GM12864 (cell line): Measurements from ENCODE around the gene SLC37A1.

ENCODE experiments used
- DNase-seq: peaks from one replicate; pipeline ENCODE4 v3.0.0-alpha.2; 2011; ENCODE audit warnings: low read depth
- H3K4me3 ChIP-seq: 2 replicates; pipeline ENCODE4 v1.5.1; 2011; ENCODE audit warnings: mild to moderate bottlenecking, low read depth, low read length, control low read depth
- TF ChIP-seq, protein P1 (sequence below): IDR thresholded peaks from 2 replicates; pipeline ENCODE4 v1.5.1; 2011; ENCODE audit warnings: low read depth, mild to moderate bottlenecking, moderate library complexity, low read length, control low read depth, inconsistent platforms; ENCODE audit errors: missing control alignments

Gene SLC37A1

DNA sequence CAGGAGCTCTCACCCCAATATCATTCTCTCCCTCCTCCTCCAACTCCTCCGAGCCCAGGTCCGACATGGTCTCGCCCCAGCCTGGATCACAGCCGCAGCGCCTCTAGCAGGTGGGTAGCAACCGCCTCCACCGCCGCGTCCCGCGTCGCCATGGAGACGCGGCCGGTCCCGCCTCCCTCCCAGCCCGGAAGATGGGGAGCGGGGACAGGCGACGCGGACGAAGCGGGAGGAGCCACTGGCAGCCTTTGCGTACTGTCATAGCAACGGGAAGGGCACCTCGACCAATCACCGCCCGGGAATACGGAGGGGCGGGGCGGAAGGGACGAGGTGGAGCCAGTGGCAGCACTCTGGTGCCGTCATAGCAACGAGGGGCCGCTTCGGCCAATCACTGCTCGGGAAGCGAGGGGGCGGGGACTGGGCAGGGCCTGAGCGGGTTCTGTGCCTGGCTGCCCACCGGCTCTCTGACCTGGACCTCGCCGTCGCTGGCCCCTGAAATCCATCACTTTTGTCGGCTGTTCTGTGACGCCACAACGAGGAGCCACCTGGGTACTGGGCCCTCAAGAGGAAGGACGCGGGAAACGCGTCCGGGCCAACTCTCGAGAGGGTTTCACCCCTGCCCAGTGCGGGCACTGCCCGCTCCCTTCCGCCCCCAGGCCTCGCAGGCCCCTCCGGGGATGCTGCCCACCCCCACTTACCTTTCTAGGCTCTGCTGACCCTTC is 17.4 kb upstream of the SLC37A1 start, which contains the start of gene RSPH1:
Gene RSPH1, minus strand, starts transcription at position 105 of the 719 bp plus-strand sequence. Its CDS starts 38 bp downstream, at position 67.
- TF ChIP-seq, protein P1, sequence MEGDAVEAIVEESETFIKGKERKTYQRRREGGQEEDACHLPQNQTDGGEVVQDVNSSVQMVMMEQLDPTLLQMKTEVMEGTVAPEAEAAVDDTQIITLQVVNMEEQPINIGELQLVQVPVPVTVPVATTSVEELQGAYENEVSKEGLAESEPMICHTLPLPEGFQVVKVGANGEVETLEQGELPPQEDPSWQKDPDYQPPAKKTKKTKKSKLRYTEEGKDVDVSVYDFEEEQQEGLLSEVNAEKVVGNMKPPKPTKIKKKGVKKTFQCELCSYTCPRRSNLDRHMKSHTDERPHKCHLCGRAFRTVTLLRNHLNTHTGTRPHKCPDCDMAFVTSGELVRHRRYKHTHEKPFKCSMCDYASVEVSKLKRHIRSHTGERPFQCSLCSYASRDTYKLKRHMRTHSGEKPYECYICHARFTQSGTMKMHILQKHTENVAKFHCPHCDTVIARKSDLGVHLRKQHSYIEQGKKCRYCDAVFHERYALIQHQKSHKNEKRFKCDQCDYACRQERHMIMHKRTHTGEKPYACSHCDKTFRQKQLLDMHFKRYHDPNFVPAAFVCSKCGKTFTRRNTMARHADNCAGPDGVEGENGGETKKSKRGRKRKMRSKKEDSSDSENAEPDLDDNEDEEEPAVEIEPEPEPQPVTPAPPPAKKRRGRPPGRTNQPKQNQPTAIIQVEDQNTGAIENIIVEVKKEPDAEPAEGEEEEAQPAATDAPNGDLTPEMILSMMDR = no peak
- DNase-seq = peak; percentile 93
- H3K4me3 ChIP-seq = peak within 1 kb of the TSS; percentile 69

DNA sequence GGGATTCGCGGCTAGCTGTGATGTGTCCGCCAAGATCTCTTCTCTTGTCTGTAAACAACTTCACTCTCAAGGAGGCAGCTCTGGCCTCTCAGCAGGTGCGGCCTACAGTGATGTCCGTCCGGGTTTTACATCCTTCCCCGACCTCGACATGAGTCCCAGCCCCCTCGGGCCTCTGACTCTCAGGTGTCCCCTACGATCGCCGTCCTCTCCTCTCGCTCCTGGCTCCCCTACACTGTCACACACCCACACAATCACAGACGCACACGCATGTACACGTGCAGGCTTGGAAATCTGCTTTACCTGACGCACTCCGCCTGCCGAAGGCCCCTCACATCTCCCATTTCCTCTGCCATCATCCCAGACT is 16.8 kb upstream of the SLC37A1 start:
- peak overlapping the region; percentile 69 for H3K4me3 ChIP-seq
- no peak for DNase-seq
- TF ChIP-seq, protein P1 = no peak

DNA sequence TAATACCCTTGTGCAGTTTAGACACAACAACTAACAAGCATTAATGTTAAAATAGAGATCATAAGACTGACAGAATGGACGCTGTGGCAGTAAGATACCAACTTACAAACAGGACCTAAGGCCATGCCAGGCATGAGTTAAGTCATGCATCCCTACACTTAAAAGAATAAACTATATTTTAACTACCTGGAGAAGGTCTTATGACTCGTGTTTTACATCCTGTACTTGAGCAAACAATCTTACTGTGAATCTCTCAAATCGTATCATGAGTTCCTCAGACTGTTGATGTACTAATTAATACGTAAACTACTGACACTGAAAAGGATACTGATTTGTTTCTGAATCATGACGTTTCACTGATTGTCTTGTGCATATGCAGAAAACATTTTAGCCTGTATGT is 15.6 kb upstream of the SLC37A1 start:
- no peak overlapping the region for H3K4me3 ChIP-seq
- TF ChIP-seq, protein P1 = no peak
- no peak for DNase-seq

DNA sequence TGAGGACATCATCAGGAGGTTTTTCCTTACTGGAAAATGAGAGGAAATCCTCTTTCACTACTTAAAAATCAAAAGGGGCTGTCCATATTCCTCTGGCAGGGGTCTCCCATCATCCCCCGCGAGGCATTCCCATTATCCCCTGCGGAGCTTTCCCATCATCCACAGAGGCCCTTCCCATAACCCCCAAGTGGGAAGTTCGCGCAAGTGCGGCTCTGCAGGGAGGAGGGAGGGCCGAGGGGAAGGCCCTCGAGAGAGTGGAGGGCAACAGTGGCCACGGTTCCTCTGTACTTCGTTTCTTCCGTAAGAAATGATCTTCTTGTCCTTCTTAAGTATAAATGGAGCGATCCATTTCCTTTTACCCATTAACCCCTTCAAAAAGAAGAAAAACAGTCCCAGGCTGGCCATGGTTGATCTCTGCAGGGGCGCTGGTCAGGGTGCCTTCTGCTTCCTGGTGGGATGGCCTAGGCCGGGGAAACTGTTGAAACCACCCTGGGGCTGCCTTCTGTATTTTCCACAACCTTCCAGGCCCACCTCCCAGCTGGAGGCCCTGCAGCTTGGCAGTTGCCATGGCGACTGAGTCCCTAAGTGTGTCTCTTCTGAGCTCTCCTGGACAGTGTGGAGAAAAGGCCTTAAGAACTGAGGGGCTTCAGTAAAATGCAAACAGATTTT is 14.1 kb upstream of the SLC37A1 start:
- TF ChIP-seq, protein P1 = no peak
- no peak overlapping the region for H3K4me3 ChIP-seq
- no peak for DNase-seq

DNA sequence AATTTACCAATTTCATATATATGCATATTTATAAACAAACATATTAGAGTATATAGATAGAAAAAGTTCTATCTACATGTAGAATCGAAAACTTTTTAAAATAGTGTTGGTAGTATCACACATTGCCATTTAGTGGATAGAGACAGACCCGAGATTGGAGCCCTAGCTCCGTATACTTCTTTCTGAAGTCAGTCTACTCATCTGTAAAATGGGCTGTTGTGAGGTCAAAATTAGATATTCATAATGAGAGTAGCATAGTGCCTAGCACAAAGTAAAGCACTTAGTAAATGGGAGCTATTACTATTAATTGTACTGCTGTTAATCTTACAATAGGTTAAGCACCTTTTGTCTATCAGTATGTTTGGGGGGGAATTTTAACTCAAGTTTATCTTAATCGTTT is 13.4 kb upstream of the SLC37A1 start:
- no peak for DNase-seq
- no peak overlapping the region for H3K4me3 ChIP-seq
- TF ChIP-seq, protein P1 = no peak

DNA sequence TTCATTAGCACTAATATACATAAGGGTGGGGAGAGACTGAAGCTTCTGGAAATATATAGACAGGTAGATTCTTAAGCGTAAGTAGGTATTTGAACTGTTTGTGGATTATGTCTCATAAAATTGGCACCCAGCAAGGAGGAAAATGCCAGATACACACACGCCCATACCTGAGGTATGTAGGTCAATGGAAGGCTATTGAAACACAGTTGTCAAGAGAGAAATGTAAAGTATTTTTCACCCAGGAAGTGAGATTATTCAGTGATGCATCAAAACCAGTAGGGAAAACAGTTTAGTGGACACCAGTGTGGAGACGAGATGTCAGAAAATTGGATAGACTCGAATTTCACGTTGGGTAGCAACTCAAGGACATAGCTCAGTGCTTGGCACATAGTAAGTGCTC is 12.9 kb upstream of the SLC37A1 start:
- no peak for DNase-seq
- H3K4me3 ChIP-seq = no peak overlapping the region
- TF ChIP-seq, protein P1 = no peak
